NCI-H1436 treated with DMSO at 0.1 percent for 48 hours (cell line): ENCODE results near the gene PLCB2.

Experiments used
- DNase-seq: peaks from one replicate; lab custom pipeline; 2025; lab: John Stamatoyannopoulos, UW

Gene PLCB2

DNA sequence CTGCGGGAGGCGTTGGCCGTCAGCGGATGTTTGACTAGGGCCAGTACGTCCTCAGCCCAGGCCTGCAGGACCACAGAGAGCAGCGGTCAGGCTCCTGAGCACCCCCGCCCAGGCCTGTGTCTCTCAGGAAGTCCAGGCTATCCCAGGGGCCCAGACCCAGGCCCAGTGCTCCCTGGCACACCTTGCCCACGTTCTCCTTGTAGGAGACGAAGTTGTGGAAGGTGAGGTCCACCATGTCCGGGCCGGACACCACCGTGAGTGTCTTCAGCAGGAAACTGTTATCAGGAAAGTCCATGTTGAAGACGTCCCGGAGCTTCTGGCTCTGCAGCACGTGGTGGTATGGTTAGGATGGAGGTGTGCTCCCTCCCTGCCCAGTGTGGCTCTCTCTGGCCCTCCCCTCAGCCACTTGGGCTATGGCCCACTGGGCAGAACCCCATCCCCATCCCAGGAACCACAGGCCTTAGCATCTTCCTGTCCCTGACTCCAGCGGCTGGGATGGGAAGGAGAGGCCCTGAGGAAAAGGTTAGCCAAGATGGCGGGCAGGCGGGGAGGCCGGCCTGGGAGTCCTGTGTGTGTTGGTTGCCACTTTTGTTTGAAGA lies 5.3 kb downstream of the PLCB2 start:
- no peak for DNase-seq

DNA sequence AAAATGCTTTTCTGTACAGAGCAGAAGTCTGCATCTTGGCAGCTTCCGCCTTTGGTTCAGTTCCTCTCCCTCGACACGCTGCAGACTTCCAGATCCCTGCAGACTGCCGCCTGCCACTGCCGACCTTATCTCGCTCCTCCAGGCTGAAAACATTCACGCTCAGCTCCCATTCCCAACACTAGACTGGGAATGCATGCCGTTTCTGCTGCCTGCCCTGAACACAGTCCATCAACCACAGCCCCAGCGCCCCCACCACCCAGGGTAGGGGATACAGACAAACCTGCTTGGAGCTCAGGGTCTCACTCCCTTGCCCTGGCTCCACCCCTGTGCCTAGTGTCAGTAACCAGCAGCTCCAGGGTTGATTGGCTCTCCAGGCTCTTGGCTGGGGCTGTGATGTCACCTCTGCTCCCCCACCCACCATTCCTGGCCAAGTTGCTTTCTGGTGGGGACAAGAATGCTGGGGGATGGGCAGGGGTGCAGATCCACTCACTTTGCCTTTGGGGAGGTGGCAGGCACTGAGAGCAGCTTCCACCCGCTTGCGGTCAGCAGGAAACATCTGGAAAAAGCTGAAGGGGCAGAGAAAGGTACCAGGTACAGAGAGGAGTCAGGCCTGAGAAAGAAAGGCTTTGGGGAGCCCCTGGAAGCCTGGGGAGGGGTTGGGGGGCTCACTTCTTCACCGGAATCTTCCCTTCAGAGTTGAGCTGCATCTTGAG lies 6.1 kb downstream of the PLCB2 start:
- no peak for DNase-seq

DNA sequence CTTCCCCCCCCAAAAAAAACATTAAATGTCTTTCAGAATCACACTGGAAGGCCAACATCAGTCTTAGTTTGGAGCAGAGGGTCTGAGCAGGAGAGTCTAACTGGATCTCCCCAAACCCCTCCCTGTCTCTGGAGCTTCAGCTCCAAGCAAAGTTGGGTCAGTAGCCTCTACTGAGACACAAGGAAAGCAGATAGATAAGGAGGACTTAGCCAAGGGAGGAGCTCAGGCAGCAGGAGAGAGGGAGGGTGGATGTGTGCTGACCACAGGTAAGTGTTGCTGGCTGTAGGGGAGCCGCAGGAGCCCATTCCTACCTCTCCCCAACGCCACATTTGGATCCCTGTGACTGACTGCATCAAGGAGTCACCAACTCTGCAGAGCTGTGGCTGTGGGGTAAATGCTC lies 7.0 kb downstream of the PLCB2 start:
- no peak for DNase-seq

DNA sequence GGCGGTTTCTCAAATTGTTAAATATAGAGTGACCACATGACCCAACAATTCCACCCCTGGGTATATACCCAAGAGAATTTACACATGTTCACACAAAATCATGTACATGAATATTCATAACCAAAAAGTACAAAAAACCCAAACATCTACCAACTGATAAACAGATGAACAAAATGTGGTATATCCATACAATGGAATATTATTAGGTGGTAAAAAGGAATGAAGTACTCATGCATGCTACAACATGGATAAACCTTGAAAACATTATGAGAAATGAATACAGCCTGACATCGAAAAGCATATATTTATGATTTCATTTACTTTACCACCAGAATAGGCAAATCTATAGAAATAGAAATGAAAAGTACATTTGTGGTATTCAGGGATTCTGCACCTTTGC lies 7.4 kb downstream of the PLCB2 start:
- no peak for DNase-seq

DNA sequence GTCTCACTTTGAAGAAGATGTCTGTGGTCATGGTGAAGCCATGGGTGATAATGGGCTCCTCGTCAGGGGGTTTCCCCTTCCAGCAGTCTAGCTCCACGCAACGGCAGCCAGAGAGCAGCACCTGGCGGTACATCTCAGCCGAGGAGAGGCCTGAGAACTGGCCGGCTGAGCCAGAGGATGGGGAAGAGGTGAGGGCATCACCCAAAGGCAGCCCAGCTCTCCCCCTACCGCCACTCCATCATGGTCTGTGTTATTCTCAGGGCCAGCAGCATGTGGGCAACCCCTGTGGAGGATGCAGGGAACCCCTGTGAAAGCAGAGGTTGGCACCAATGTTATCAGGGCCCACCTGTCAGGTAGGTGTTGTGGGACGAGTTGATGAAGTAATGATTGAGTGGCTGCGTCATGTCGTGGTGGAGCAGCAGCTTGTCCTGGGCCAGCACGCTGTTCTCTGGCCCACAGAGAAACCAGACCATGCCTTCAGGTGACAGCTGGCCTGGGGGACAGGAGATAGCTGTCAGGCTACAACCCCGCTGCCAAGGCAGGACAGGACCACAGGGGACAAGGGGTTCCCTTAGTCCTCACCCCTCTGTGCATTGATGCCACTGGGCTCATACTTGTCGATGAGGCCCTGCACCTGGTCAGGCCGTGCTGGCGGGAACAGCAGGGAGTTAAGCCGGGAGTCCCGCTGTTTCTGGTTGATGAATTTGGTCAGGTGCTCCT lies 9.4 kb downstream of the PLCB2 start:
- DNase-seq: no peak

DNA sequence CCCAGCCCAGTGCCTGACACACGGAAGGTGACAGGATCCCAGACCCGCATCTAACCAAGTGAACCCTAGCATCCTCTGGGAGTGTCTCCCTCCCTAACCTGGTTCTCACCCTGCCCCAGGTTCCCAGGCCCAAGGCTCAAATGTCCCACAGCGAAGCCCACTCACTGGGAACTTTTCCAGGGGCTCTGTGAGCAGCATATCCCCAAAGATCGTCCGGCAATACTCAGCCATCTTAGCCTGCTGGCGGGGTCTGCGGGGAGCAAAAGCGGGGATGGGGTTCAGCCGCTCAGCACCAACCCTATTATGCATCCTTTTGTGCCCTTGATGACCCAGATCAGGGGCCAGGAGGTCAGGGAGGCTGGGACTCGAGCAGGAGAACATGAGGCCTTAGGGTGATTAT lies 10.4 kb downstream of the PLCB2 start:
- no peak for DNase-seq

DNA sequence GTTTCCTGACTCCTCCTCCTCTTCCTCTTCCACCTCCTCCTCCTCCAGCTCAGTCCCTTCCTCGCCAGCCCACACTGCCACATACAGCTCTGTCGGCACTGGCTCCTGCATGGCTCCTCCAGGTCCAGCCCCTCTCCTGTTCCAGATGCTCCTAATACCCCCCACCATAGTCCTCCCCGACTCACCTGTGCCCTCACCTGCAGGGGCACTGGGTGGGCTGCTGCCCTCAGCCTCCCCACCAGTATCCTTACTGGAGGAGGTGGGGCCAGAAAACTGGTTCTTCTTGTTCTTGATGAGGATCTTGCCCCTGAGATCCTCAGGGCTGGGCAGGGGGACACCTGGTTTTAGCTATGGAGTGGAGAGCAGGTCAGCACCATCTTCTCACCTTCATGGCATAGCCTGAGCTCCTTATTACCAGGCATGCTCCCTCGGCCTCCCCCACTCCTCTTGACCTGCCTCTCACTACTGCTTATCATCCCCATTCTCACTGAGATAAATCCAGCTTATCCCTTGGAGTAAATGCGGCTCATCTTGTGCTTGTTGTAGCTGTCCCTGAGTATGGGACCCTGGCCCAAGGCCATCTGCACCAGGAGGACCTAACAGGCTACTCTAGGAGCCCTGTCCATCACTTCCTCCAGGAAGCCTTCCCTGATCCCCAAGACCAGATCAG lies 11.0 kb downstream of the PLCB2 start:
- no peak for DNase-seq

DNA sequence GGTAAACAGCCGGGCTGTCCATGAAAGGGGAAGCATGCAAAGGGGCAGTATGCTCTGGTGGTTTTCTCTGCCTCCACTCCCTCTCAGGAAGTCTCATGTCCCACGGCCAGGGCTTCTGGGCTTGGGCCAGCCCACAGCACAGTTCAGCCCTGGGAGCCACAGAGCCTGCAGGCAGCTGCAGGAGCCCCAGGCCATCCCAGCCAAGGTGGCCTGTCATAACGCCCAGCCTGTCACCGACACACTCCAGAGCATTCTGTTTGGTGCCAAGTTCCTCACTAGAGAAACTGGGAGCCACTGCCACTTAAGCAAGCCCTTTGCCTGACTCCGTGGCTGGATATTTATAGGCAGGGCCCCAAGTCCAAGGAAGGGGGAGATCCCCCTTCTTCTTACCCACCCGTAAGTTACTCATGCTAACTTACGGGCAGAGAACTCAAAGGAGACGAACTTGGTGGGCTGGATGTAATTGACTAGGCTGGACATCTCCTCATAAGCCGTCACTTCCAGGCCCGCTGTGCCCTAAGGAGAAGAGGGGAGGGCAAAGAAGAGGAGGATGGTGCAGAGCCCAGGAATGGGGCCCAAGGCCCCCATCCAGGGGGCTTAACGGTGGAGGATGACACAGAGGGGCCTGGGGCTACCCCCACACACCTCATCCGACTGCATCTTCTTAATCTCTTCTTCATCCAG lies 11.7 kb downstream of the PLCB2 start:
- DNase-seq: no peak

DNA sequence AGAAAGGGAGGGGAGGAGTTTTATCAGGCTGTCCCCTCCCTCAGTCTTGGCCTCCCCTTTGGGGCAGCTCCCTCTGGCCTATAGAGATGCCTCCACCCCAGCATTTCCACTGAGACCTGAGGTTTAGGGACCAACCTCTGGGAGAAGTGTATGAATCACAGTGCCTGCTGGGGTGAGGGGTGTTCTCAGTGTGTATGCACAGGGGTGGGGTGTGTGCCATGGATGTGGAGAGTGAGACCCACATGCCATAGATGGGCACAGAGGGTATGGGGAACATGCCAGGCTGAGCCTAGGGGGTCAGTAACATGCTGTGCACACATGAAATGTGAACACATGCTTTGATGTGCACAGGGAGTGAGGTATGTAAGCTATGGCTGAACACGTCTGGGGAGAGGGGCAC lies 12.4 kb downstream of the PLCB2 start:
- DNase-seq: no peak

DNA sequence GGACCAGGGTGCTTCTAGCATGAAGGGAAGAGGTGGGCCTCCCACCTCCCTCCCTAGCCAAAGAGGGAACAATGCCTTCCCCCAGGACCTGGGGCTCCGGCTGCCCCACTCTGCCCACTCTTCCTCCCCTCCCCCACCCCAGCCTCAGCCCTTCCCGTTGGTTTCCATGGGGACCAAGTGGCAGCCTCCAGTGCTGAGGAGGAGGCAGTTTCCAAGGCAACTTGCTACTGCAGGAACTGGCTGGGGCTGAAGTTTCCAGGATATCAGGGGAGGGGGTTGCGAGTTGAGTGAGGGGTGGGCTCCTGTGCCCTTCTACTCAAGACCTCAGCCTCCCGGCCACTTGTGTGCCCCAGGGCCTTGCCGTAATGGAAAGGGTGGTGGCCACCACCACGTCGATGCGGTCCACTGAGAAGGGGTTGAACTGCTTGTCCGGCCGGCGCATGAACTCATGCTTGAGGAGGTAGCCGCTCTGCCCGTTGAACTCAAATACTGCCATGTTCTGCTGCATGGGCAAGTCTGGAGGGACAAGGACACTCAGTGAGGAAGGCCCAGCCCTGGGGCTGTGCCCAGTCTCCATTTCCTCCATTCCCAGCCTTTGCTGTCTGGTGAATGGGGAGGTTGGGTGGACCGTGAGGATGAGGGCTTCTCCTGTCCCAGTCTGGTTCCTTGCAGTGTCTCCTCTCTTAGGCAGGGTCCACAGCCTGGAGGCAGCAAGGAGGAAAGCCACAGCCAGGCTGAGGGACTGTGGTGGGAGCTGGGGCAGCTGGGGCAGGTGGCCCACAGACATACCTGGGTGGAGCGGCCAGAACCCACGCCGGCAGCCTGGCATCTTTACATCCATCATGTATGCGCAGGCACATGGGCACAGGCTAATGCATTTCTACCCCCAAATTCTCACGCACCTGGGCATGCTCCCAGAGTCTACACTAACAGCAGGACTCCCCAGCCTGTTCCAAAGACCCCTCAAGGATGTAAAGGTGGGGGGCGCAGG lies 13.5 kb downstream of the PLCB2 start:
- no peak for DNase-seq

DNA sequence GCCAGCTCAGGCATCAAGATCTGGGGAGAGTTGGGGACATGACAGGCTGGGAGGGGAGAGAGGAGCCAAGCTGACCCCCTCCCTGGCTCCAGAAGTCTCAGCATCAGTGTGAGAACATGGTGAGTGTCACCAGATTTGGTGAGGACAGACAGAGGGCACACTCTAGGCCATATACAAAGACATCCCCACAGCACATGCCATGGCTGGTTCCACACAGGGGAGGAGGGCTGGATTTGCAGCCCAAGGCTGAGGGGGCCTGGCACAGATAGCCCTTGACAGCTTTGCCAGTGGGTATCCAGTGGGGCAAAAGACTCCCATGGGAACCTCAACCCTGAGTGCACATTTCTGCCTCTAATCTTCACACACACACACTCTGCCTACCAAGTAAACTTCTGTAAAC lies 14.7 kb downstream of the PLCB2 start:
- no peak for DNase-seq

DNA sequence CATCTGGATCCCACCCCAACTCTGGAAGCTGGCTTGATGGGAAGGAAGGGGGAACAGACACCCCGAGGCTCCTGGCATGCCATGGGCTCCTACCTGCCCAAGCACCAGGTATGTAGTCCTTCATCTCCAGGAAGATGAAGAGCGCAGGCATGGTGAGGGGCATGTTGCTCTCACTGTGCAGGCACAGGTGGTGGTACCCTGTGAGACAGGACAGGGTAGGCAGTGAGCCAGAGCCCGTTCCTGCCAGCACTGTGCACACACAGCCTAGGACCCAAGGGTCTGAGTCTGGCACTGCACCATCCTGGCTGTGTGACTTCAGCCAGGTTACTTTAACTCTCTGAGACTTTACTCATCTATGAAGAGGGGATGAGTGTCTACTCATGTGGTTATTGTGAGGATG lies 15.5 kb downstream of the PLCB2 start:
- DNase-seq: no peak

DNA sequence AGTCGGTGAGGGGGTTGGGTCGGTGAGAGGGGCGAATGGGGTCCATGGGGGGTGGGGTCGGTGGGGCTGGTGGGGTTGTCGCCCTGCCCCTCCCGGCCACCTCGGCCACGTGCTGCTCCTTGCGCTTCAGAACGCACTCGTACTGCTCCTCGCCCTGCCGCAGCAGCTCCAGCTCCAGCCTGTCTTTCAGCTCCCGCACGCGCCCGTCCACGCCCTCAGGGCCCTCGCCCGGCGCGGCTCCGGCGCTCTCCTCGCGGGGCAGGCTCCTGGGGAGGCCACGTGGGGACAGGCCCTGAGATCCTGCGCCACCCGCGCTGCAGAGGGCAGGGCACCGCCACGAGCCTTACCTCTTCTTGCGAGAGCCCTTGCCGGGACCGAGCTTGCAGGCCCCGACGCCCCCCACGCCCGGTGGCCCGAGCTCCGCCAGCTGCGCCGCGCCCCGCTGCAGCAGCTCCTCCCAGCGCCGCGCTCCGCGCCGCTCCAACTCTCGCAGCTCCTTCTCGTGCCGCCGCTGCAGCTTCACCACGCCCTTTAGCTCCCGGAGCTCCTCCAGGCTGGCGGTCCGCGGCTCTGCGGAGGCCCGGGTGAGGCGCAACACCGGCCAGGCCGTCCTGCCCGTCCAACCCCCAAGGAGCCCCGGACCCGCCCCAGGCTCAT lies 16.7 kb downstream of the PLCB2 start:
- DNase-seq: no peak

DNA sequence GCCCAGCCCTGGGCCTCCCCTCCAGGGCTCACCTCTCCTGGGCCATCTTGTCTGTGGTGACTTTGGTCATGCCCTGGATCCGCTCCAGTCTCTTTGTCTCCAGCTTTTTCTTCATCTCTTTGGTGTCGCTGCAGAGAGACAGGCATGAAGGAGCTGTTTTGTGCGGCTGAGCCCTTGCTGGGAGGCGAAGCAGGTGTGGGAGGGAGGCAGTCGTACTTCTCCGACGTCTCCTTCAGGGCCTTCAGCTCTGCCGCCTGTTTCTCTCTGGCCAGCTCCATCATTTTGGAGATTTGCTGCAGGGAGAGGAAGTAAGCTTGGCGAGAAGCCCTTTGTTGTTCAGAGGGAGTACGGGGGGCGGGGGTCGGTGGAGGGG lies 17.2 kb downstream of the PLCB2 start:
- DNase-seq: no peak

DNA sequence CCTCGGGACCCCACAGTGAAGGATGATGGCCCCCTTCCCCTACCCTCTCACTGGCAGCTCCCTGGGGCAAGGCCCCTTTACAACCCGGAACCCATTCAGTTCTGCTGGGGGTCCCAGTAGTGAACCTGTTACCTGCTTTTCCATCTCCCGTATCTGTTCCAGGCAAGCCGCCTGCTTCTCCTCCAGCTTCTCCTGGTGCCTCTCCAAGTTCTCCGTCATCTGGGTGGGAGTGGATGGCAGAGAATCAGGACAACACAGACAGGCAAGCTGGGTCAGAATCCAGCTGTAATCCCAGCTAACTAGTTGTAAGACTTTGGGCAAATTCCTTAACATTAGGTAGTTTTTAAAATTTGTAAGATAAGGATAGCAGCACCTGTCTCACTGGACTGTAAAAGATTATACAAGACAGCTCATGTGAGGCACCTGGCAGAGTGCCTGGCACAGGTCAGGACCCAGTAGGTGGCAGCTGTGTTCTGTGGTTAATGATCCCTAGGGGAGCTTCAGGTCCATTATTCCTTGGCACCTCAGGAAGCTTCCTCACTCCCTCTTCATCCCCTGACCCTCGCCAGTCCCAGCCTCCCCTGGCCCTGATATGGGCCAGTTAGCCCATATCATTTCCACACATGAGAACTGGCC lies 18.5 kb downstream of the PLCB2 start:
- DNase-seq: no peak

DNA sequence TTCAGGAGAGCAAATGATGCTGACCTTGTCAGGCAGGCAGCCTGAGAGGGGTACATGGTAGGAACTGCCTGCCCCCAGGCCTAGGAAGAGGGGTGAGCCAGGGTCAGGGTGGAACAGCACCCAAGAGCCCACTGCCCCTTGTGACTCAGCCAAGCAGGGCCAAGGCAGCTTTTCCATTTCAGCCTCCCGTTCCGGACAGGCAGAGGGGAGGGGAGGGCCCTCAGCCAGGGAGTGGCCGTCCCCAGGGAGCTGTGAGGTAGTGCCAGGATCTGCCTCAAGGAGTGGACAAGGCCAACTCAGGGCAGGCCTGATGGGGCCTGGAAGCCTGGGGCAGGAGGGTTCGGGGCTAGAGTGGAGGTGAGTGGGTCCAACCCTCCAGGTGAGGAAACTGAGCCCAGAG lies 19.8 kb downstream of the PLCB2 start:
- no peak for DNase-seq

DNA sequence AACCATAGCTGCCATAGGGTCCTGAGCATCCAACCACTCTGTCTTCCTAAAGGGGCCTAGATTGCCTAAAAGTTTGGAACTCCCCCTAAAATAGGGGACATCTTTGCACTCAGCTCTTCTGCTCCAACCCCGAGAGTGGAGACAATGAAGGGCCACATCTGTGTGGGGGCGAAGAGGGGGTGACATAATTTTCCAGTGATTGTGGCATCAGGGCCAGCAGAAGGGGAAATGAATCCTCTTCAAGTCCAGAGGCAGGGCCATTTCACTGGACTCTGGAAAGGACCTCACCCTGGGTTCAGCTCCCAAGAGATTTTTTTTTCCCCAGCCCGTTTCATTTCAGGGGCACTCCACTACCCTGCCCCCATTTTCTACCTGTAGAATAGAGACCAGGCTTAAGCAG lies 20.2 kb downstream of the PLCB2 start:
- no peak for DNase-seq

DNA sequence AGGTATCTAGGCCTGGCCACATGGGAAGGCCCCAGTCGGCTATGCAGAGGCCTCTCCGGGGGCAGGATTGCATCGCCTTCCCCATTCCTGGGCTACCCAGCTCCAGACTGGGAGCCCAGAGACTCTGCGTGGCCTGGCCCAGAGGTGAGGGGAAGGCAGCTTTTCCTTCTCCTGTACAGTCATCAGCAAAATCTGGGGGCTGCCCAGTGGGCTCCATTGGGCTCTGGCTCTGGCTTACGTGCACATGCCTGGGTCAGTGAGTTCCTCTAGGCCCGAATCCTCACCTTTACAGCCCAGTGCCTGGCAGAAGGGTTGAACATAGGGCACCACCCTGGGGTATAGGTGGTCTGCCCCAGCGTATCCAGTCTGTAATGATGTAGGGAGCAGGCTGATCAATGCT lies 20.9 kb downstream of the PLCB2 start:
- no peak for DNase-seq

DNA sequence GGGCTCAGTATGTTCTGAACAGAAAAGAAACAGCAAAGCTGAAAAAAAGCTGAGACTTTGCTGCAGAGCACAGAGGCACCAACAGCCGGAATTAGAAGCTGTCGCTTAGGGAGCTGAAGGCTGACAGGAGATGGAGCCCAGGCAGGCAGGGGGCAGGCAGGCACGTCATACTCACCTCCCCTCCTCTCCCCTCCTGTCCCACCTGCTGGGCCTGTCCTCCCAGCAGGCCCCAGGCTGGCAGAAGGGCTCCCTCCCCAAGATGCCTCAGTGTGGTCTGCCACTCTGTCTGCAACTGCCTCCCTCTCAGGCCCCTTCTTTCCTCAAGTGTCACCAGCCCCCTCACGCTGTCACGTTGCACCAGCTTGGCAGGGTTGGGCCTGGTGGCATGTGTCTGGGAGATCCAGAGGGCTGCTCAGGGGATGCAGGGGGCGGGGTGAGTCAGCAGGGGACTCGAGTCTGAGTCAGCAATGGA lies 21.6 kb downstream of the PLCB2 start:
- DNase-seq: no peak

DNA sequence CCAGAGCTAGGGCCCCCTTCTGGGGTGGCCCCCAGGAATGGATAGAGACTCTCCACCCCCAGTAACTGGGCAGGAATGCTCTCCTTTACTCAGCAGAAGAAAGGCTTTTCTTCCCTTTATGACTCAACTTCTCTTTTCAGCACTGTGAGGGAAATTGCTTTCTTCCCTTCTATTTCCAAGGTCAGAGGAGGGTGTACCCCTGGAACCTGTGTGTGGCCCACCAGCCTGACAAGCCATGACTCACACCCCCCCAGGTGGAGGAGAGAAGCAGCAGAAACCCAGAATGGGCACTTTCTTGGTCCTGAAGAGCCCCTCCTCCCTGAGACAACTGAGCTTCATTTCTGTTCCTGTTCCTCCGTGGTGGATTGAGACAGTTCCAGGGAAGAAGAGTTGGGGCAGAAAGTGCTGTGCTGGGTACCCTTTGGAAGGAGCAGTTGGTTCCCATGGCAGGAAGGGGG lies 22.2 kb downstream of the PLCB2 start:
- no peak for DNase-seq
